Measurements from ENCODE around the gene DRC7.
"Not testable (repeated sequence)": the region's sequence is repeated elsewhere in the genome, so short reads cannot be mapped to it uniquely, and the experiment has no call there.

The DRC7 gene

GRCh38 chr16:57765160-57765728 is 70.6 kb downstream of the DRC7 start:
- intact Hi-C loops (cut with DNase I), result no loop called here
- DNase-seq, result peak in 2 of 10 donors; percentile 30 to 58

DNA sequence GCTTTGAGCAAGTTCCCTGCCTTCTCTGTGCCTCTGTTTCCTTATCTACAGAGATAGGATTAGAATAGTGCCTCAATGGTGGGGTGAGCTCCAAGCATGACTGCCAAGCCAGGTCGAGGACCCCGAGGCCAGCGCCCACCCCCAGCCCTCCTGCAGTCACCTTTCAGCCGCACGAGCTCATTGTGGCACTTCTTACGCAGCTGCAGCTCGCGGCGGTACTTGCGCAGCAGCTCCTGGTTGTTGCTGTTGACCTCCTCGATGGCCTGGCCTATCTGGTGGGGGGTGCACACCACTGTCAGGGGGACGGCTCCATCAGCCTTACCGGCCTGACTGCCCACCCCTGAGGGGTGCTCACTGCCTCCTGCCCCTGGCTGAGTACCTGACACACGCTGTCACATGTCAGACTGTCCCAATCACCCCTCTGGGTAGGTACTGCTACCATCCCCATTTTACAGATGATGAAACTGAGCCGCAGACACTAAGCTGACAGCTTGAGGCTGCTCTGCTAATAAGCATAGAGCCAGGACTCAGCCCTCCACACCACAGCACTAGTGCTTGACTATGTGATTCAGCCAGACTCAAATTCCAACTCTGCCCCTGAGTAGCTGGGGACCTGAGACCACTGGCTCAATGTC is 72.2 kb downstream of the DRC7 start:
- DNase-seq, result peak in 1 of 10 donors; percentile 65
- intact Hi-C loops (cut with DNase I), result no loop called here

- peak in 2 of 10 donors; percentile 67 to 80 for DNase-seq
- intact Hi-C loops (cut with DNase I), result no loop called here
Measured at GRCh38 chr16:57769541-57770145, 75.0 kb downstream of the DRC7 start.

DNA sequence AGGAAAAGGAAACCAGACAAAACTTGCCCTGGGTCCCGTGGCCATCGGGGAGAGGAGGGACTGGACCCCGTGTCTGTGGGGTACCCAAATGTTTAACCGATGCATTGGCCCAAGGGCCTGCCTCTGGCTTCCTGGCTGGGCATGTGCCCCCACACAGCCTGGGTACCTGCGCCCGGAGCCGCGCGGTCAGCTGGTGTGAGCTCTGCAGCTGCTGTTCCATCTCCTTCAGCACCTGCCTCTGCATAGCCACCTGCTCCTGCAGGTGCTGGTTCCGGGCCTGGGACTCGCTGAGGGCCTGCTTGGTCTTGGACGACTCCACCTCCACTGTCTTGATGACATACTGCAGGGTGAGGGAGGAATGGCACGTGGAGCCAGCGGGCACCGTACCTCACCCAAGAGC is 75.8 kb downstream of the DRC7 start:
- DNase-seq, result peak in 2 of 10 donors; percentile 59 to 83
- intact Hi-C loops (cut with DNase I), result no loop called here

DNA sequence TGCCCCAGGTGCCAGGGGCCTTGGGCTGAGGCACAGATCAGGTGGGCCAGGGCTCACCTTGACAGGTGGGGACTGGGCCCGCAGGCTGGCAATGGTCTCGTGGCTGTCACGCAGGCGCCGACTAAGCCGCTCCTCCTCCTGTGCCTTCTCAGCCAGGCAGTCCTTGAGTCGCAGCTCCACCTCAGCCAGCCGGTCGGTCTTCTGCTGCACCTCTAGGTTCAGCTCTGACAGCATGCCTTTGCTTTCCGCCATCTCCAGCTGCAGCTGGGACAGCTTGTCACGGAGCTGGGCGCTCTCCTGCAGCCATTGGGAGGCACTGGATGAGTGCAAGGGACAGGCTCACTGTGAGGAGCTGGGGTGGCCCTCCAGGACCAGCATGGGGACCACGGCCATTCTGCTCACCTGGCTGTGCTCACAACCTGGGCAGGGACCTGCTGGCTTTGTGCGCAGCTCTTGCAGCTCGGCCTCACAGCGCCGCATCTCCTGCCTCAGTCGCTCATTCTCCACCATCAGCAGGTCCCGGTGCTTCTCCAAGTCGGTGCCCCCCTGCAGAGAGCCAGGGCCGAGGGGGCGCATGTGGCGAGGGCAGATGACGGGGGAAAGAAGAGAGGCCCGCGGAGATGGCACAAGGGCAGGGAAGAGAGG is 76.7 kb downstream of the DRC7 start:
- peak in 1 of 10 donors; percentile 64 for DNase-seq
- intact Hi-C loops (cut with DNase I), result no loop called here

DNA sequence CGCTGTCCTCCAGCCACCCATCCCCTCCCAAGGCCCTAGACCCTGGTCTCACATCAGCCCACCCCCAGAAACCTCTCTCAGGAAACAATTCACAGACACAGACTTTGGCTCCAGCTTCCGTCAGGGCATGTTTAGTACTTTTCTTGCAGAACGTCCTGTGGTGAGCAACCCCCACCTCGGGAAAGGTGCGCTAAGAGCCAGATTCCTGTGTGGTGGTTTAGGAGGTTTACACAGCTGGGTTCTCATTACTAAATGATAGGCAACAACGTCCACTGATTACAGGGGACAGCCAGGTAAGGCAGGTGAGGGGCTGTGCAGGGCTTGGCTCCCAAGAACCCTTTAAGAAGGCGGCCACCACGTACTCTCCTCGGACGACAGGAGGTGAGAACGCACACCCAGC is 78.4 kb downstream of the DRC7 start:
- DNase-seq, result peak in 1 of 10 donors; percentile 48
- intact Hi-C loops (cut with DNase I), result no loop called here

GRCh38 chr16:57773655-57774295 is 79.2 kb downstream of the DRC7 start:
- intact Hi-C loops (cut with DNase I), result no loop called here
- DNase-seq, result peak in 3 of 10 donors; percentile 67 to 84 (median 74)

- peak in 1 of 10 donors; percentile 55 for DNase-seq
- intact Hi-C loops (cut with DNase I), result loop anchor here (1.0 kb wide), 1 partner anchor 89 kb away; no protein-coding TSS in a partner anchor
Measured at GRCh38 chr16:57774705-57775285, 80.2 kb downstream of the DRC7 start.

DNA sequence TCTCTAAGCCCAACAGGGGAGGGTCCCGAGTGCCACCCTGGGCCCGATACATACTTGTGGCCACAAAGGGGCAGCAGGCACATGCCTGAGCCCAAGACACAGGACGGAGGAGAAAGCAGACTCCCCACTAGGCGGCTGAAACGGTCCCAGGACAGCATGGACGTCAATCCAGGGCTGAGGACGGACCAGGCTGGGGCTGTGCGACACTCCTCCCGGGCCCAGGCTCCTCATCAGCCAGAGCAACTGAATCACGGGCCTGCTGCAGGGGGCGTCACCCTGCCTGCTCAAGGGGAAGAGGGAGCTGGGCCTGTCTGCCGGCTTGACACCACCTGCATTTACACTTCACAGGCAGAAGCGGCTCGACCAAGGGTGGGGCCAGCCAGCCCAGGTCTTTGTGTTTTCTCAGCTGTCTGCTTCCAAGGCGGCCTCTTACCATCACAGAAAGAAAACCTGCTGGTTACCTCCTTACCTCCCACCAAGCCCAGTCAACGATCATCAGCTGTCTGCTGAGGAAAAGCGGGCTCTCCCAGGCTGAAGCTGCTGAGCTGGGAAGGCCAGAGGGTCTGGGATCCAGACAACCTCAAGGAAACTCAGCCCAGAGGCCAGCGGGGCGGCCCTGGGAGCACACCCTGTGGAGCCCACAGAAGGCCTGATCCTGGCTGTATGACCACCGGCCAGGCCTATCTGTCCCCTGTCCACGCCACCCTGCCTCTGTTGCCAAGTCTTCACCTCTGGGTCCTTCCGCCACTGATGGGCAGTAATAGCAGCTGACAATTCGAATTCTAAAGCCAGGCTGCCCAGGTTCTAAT is 81.3 kb downstream of the DRC7 start:
- peak in 8 of 10 donors; percentile 49 to 94 (median 71) for DNase-seq

DNA sequence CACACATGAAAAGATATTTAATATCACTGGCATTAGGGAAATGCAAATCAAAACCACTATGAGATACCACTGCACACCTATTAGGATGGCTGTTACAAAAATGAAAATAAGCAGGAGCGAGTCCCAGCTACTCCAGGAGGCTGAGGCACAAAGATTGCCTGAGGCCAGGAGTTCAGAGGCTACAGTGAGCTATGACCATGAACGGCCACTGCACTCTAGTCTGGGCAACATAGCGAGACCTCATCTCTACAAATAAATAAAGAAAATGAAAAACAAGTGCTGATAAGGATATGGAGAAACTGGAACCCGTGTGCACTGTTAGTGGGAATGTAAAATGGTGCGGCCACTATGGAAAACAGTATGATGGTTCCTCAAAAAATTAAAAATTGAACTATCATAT is 84.1 kb downstream of the DRC7 start:
- DNase-seq, result peak in 1 of 10 donors; percentile 26
- intact Hi-C loops (cut with DNase I), result no loop called here

More for the DNA sequence above, 81.3 kb downstream of the DRC7 start:
- intact Hi-C loops (cut with DNase I), result loop anchor here (1.0 kb wide), 1 partner anchor 87 kb away; no protein-coding TSS in a partner anchor

GRCh38 chr16:57779836-57780235 is 85.2 kb downstream of the DRC7 start:
- peak in 1 of 10 donors; percentile 78 for DNase-seq
- intact Hi-C loops (cut with DNase I), result not testable (repeated sequence)

- intact Hi-C loops (cut with DNase I), result no loop called here
Measured at GRCh38 chr16:57781349-57781740, 86.7 kb downstream of the DRC7 start.

More at GRCh38 chr16:57781349-57781740, 86.7 kb downstream of the DRC7 start:
- peak in 1 of 10 donors; percentile 17 for DNase-seq

Data from posterior cingulate gyrus (tissue), 11 donors.